ENCODE results near the gene HLA-DOA.

HLA-DOA gene

GRCh38 chr6:32962213-32962826 is 47.1 kb downstream of the HLA-DOA start:
- no peak for DNase-seq

- no peak for DNase-seq
Measured at GRCh38 chr6:32960563-32960962, 48.8 kb downstream of the HLA-DOA start.

GRCh38 chr6:32956176-32956575 is 53.2 kb downstream of the HLA-DOA start:
- DNase-seq: no peak

GRCh38 chr6:32954986-32955802 is 54.2 kb downstream of the HLA-DOA start:
- DNase-seq: peak; percentile 32

GRCh38 chr6:32954267-32954666 is 55.1 kb downstream of the HLA-DOA start:
- no peak for DNase-seq

Data from central memory CD4-positive, alpha-beta T cell (primary cell).